Fibroblast of lung (primary cell): ENCODE measurements around the gene SRSF9. TPM values are rescaled to one million over a fixed set of nuclear protein-coding genes. Genes with fewer than 3 reads are reported as not detected.

Experiments
- DNase-seq, 2 donors: peaks; one replicate each; pipeline versions ENCODE4 v3.0.0 to v3.0.0-alpha.2; 2010; ENCODE audit warnings: low read depth in 2 of 2
- H2AFZ ChIP-seq: 2 replicates; pipeline ENCODE4 v1.5.1; 2012; ENCODE audit warnings: low read length, control low read depth, inconsistent platforms
- H3K27ac ChIP-seq: 2 replicates; pipeline ENCODE4 v1.5.1; 2011; ENCODE audit warnings: low read length, control low read depth; ENCODE audit not compliant: insufficient read depth
- H3K27me3 ChIP-seq: 2 replicates; pipeline ENCODE4 v1.5.1; 2011; ENCODE audit warnings: mild to moderate bottlenecking, low read length; ENCODE audit not compliant: control insufficient read depth, insufficient read depth
- H3K36me3 ChIP-seq: 2 replicates; pipeline ENCODE4 v1.5.1; 2011; ENCODE audit warnings: low read length; ENCODE audit not compliant: control insufficient read depth, insufficient read depth
- H3K4me1 ChIP-seq: 2 replicates; pipeline ENCODE4 v1.5.1; 2011; ENCODE audit warnings: low read length; ENCODE audit not compliant: control insufficient read depth, insufficient read depth; ENCODE audit errors: extremely low read depth
- H3K4me2 ChIP-seq: 2 replicates; pipeline ENCODE4 v1.5.1; 2011; ENCODE audit warnings: low read length, control low read depth; ENCODE audit not compliant: insufficient read depth; ENCODE audit errors: extremely low read depth
- H3K4me3 ChIP-seq, 4 experiments: fragments of 200-600 bp in 1 of 4; sonication (generic) in 1 of 4; replicated peaks in 1 of 4; 2 replicates each; pipeline ENCODE4 v1.5.1; 2011 to 2016; ENCODE audit warnings: low read length in 4 of 4, low read depth in 3 of 4, mild to moderate bottlenecking in 3 of 4, control low read depth in 2 of 4, inconsistent platforms in 1 of 4, mixed read lengths in 1 of 4; ENCODE audit not compliant: insufficient read depth in 1 of 4; ENCODE audit errors: control extremely low read depth in 1 of 4
- H3K79me2 ChIP-seq: 2 replicates; pipeline ENCODE4 v1.5.1; 2012; ENCODE audit warnings: mild to moderate bottlenecking, low read length, inconsistent platforms; ENCODE audit not compliant: control insufficient read depth, insufficient read depth
- H3K9ac ChIP-seq: 2 replicates; pipeline ENCODE4 v1.5.1; 2011; ENCODE audit warnings: mild to moderate bottlenecking, low read length, control low read depth; ENCODE audit not compliant: insufficient read depth
- H3K9me3 ChIP-seq: 2 replicates; pipeline ENCODE4 v1.5.1; 2012; ENCODE audit warnings: low read depth, low read length; ENCODE audit not compliant: control insufficient read depth, insufficient read depth
- H4K20me1 ChIP-seq: 2 replicates; pipeline ENCODE4 v1.5.1; 2011; ENCODE audit warnings: low read length; ENCODE audit not compliant: control insufficient read depth, insufficient read depth; ENCODE audit errors: extremely low read depth
- EZH2 ChIP-seq: IDR thresholded peaks from 2 replicates; pipeline ENCODE4 v1.5.1; 2012; ENCODE audit warnings: low read length, control low read depth, mild to moderate bottlenecking; ENCODE audit errors: missing control alignments
- polyA plus RNA-seq, 2 donors: library from polyadenylated mRNA; depleted of rRNA in 1 of 2; stranded (reverse) in 1 of 2; unstranded in 1 of 2; fragments of >200 nt; gene quantifications; 2 replicates each; pipeline ENCODE4 v1.2.1, GENCODE V29; 2011 to 2012; ENCODE audit warnings: missing spikeins in 1 of 2
- total RNA-seq: library from RNA; depleted of rRNA; stranded (reverse); fragments of >200 nt; gene quantifications from 2 replicates; pipeline ENCODE4 v1.2.1, GENCODE V29; 2014
- TF ChIP-seq, protein P1 (sequence below), 2 donors: IDR thresholded peaks in 1 of 2; conservative IDR thresholded peaks in 1 of 2; 1 replicate in 1 of 2; 2 replicates in 1 of 2; pipeline ENCODE4 v1.5.1; 2011 to 2012; ENCODE audit warnings: low read length in 2 of 2, control low read depth in 1 of 2, inconsistent platforms in 1 of 2, low read depth in 1 of 2, mild to moderate bottlenecking in 1 of 2

Gene SRSF9
- total and polyA plus RNA-seq, 2 donors (not counting 1 experiment from before 2014, with no cell fraction given) = 150 to 188 TPM

DNA sequence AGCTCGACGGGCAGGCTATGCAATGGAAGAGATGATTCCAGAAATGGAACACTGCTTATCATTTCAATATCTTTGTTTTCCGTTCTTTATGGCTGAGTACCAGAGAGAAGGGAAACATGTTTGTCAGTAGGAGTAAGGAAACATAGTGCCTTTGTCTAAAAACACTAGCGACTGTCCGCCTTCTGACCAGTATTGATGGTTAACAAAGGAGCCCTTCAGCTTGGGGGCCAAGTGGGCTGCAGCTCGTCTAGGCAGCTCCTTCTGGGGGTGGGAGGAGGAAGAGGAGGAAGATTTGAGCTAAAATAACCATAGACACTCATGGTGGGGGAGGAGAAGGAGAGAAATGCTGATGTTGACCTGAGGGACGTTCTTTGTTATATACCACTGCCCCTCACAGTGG is 44.5 kb upstream of the SRSF9 start:
- Histone ChIP-seq H3K4me1 (no peaks in the 10 kb centered on the region), H3K27me3 (no peaks in the 10 kb centered on the region), H3K4me3 (no peak overlapping the region), H3K9ac (no peak overlapping the region), H4K20me1 (no peaks in the 10 kb centered on the region), H3K4me2 (no peak overlapping the region), H3K9me3 (no peaks in the 10 kb centered on the region), H2AFZ (no peak overlapping the region), H3K79me2 (no peaks in the 10 kb centered on the region), H3K27ac (no peak overlapping the region), H3K36me3 (peaks cover 4% of the 10 kb centered on the region)
- TF ChIP-seq, protein P1, sequence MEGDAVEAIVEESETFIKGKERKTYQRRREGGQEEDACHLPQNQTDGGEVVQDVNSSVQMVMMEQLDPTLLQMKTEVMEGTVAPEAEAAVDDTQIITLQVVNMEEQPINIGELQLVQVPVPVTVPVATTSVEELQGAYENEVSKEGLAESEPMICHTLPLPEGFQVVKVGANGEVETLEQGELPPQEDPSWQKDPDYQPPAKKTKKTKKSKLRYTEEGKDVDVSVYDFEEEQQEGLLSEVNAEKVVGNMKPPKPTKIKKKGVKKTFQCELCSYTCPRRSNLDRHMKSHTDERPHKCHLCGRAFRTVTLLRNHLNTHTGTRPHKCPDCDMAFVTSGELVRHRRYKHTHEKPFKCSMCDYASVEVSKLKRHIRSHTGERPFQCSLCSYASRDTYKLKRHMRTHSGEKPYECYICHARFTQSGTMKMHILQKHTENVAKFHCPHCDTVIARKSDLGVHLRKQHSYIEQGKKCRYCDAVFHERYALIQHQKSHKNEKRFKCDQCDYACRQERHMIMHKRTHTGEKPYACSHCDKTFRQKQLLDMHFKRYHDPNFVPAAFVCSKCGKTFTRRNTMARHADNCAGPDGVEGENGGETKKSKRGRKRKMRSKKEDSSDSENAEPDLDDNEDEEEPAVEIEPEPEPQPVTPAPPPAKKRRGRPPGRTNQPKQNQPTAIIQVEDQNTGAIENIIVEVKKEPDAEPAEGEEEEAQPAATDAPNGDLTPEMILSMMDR (conservative IDR thresholded peaks at IDR 0.05 in 1 of 2, IDR thresholded peaks at IDR 0.05 in 1 of 2; ENCODE audit: low read depth in 1 of 2, low read length in 2 of 2) = no peak
- no peak for TF ChIP-seq EZH2
- no peak for DNase-seq

DNA sequence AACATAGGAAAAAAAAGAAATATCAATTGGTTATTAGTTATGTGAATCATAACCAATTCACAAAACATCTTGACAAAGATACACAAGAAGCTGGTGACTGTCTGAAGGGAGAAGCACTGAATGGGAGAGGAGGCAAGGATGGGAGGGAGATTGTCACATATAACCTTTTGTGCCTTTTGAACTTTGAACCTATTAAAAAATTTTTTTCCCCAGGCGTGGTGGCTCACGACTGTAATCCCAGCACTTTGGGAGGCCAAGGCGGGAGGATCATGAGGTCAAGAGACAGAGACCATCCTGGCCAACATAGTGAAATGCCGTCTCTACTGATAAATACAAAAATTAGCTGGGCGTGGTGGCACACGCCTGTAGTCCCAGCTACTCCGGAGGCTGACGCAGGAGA is 39.0 kb upstream of the SRSF9 start:
- TF ChIP-seq, protein P1 (conservative IDR thresholded peaks at IDR 0.05 in 1 of 2, IDR thresholded peaks at IDR 0.05 in 1 of 2; ENCODE audit: low read depth in 1 of 2, low read length in 2 of 2) = no peak
- TF ChIP-seq EZH2 = no peak
- DNase-seq = no peak
- Histone ChIP-seq H3K27me3 (no peaks in the 10 kb centered on the region), H3K79me2 (no peaks in the 10 kb centered on the region), H3K9me3 (no peaks in the 10 kb centered on the region), H3K27ac (no peak overlapping the region), H3K4me2 (no peak overlapping the region), H2AFZ (no peak overlapping the region), H3K9ac (no peak overlapping the region), H3K4me3 (no peak overlapping the region), H3K36me3 (peaks cover 1% of the 10 kb centered on the region), H4K20me1 (no peaks in the 10 kb centered on the region), H3K4me1 (no peaks in the 10 kb centered on the region)

DNA sequence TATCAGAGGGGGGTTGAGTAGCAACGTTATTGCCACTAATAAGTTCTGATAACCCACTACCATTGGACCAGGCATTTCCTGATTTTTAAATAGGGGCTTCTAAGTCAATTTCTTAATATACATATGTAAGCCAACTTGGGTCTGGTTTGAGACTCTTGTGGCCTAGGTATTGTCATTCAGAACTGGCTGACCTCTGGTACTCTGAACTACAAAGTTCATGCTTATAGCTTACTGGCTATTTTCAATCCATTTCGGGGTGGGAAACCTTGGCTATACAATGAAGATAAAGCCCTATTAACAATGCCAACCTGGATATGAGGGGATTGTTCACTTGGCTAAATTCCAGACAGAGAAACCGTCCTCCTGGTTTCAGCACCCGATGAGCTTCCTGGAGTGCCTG is 35.0 kb upstream of the SRSF9 start:
- Histone ChIP-seq H3K4me3 (no peak overlapping the region), H3K4me2 (no peak overlapping the region), H3K9ac (no peak overlapping the region), H3K36me3 (peaks cover 2% of the 10 kb centered on the region), H2AFZ (no peak overlapping the region), H4K20me1 (no peaks in the 10 kb centered on the region), H3K79me2 (no peaks in the 10 kb centered on the region), H3K4me1 (no peaks in the 10 kb centered on the region), H3K9me3 (no peaks in the 10 kb centered on the region), H3K27ac (no peak overlapping the region), H3K27me3 (no peaks in the 10 kb centered on the region)
- no peak for DNase-seq
- TF ChIP-seq EZH2 = no peak
- TF ChIP-seq, protein P1 (conservative IDR thresholded peaks at IDR 0.05 in 1 of 2, IDR thresholded peaks at IDR 0.05 in 1 of 2; ENCODE audit: low read depth in 1 of 2, low read length in 2 of 2) = no peak
